ENCODE data around the gene KDM5A.
A peak's percentile ranks its signal among the peaks of the same experiment; 100 is the strongest.

The KDM5A gene

DNA sequence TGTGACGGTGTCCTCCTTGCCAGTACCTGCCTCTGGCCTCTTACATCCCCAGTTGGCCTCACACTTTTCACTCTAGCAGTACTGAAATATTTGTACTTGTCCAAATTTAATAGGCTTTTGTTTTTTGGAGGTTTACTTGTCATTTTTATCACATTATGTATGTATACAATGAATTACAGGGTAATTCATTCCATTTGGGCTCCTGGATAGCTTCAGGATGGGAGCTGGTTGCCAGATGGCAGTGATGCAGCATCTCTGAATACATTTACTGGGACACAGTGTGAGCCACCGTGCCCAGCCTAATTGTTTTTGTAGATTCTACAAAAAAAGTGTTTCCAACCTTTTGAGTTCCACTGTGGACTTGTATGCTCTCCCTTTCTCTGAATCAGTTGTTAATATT, 25.7 kb upstream of the KDM5A start:
- no peak for DNase-seq (ENCODE audit: low read depth in 1 of 2, low spot score in 1 of 2)
- no peak overlapping the region for H3K27ac ChIP-seq (replicated peaks)
- H3K4me3 ChIP-seq (replicated peaks; ENCODE audit: insufficient read depth, low read length), result no peak overlapping the region
- no peak for TF ChIP-seq SPI1 (IDR thresholded peaks at IDR 0.05; ENCODE audit: borderline replicate concordance, low read depth)
- TF ChIP-seq CTCF (IDR thresholded peaks at IDR 0.05; ENCODE audit: insufficient read depth, low read length), result no peak
- TF ChIP-seq, protein P1, sequence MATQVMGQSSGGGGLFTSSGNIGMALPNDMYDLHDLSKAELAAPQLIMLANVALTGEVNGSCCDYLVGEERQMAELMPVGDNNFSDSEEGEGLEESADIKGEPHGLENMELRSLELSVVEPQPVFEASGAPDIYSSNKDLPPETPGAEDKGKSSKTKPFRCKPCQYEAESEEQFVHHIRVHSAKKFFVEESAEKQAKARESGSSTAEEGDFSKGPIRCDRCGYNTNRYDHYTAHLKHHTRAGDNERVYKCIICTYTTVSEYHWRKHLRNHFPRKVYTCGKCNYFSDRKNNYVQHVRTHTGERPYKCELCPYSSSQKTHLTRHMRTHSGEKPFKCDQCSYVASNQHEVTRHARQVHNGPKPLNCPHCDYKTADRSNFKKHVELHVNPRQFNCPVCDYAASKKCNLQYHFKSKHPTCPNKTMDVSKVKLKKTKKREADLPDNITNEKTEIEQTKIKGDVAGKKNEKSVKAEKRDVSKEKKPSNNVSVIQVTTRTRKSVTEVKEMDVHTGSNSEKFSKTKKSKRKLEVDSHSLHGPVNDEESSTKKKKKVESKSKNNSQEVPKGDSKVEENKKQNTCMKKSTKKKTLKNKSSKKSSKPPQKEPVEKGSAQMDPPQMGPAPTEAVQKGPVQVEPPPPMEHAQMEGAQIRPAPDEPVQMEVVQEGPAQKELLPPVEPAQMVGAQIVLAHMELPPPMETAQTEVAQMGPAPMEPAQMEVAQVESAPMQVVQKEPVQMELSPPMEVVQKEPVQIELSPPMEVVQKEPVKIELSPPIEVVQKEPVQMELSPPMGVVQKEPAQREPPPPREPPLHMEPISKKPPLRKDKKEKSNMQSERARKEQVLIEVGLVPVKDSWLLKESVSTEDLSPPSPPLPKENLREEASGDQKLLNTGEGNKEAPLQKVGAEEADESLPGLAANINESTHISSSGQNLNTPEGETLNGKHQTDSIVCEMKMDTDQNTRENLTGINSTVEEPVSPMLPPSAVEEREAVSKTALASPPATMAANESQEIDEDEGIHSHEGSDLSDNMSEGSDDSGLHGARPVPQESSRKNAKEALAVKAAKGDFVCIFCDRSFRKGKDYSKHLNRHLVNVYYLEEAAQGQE (IDR thresholded peaks at IDR 0.05; ENCODE audit: insufficient replicate concordance, low read depth), result no peak
- TF ChIP-seq POLR2AphosphoS5 (IDR thresholded peaks at IDR 0.05; ENCODE audit: low read depth), result no peak
- TF ChIP-seq GABPA (IDR thresholded peaks at IDR 0.05; ENCODE audit: low read depth), result no peak
- no peaks in the 10 kb centered on the region for H3K27me3 ChIP-seq (ENCODE audit: insufficient read depth, poor library complexity, severe bottlenecking)

DNA sequence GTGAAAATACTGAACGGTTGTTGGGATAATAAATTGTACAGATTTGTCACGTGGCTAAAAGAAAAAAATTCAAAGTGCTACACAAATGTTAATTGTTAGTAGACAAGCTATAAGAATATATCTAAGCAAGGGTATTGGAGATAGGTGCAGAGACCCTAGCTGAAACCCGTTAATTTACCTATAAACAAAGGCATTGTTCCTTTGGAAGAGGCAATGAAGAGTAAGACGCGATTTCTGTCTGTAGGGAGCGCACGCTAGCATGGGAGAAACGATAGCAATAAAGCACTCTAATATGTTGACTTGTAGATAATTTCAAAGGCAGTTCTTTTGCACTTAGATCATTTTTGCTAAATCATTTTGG, 12.9 kb upstream of the KDM5A start:
- no peak for TF ChIP-seq SPI1 (IDR thresholded peaks at IDR 0.05; ENCODE audit: borderline replicate concordance, low read depth)
- TF ChIP-seq CTCF (IDR thresholded peaks at IDR 0.05; ENCODE audit: insufficient read depth, low read length), result peak; percentile 14
- Histone ChIP-seq H3K27ac (replicated peaks) (peak overlapping the region; percentile 67), H3K4me3 (replicated peaks; ENCODE audit: insufficient read depth, low read length) (peak overlapping the region; percentile 98), H3K27me3 (ENCODE audit: insufficient read depth, poor library complexity, severe bottlenecking) (no peaks in the 10 kb centered on the region)
- DNase-seq (ENCODE audit: low read depth in 1 of 2, low spot score in 1 of 2), result peak in 1 of 2 experiments; percentile 43

DNA sequence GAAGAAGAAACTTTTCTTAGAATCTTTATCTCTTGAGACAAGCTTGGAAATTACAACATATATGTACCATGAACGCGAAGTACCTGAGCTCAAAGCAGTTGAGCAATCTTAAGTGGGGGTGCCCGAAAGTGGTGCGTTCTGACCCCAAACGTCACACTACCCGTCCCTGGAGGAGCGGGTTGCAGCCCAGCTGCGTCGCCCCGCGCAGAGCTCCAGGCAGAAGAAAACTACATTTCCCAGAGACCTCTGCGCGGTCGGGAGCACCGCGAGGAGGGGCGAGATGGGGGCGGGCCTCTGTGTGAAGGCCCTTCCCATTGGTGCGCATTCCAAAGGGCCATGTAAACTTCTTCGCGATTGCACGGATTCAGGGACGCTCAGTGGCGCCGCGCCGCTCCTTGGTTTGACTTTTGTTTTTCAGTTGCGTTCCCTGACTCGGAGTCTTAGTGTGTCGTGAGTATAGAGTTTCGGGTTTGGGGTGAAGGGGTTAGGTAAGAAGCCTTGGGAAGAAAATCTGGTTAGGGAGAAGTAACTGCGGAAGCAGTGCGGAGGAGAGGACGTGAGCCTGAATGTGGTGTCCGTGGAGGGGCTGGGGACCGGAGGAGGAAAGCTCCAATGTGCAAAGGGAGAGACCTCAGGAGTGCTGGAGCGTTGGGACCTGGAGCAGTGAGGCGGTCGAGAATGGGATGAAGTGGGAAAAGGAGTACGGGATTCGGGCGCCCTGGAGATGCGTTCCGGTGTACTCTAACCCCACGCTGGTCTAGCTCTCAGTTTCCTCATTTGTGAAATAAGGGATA, 12.3 kb upstream of the KDM5A start, which contains the start of gene CCDC77:
Gene CCDC77, plus strand, starts transcription at position 410 of the 794 bp plus-strand sequence. CDS start 7,740 bp downstream, outside the sequence.
- peak; percentile 88 to 94 for DNase-seq (ENCODE audit: low read depth in 1 of 2, low spot score in 1 of 2)
- TF ChIP-seq CTCF (IDR thresholded peaks at IDR 0.05; ENCODE audit: insufficient read depth, low read length) (peak; percentile 1), POLR2AphosphoS5 (IDR thresholded peaks at IDR 0.05; ENCODE audit: low read depth) (peak; percentile 66), GABPA (IDR thresholded peaks at IDR 0.05; ENCODE audit: low read depth) (0 out of 2 replicates have a peak, but pooled peaks have one; percentile 14), SPI1 (IDR thresholded peaks at IDR 0.05; ENCODE audit: borderline replicate concordance, low read depth) (no peak)
- TF ChIP-seq, protein P1 (IDR thresholded peaks at IDR 0.05; ENCODE audit: insufficient replicate concordance, low read depth), result peak; percentile 13
- Histone ChIP-seq H3K27me3 (ENCODE audit: insufficient read depth, poor library complexity, severe bottlenecking) (no peaks in the 10 kb centered on the region), H3K27ac (replicated peaks) (peak within 1 kb of the TSS; percentile 67), H3K4me3 (replicated peaks; ENCODE audit: insufficient read depth, low read length) (peak within 1 kb of the TSS; percentile 98)

Data from HL-60 (cell line).